Hepatocyte (in vitro differentiated cells): Measurements from ENCODE around the gene DNMT1. TPM values are rescaled to one million over a fixed set of nuclear protein-coding genes. Genes with fewer than 3 reads are reported as not detected.
A peak's percentile ranks its signal among the peaks of the same experiment; 100 is the strongest.

Experiments used
- DNase-seq: peaks from one replicate; pipeline ENCODE4 v3.0.0-alpha.2; 2016; ENCODE audit warnings: low spot score
- H2AFZ ChIP-seq: fragments of 200-600 bp; sonication (generic); 2 replicates; pipeline ENCODE4 v1.6.0; 2016; ENCODE audit warnings: antibody characterized with exemption, mild to moderate bottlenecking
- H3K27ac ChIP-seq: fragments of 200-600 bp; sonication (generic); 2 replicates; pipeline ENCODE4 v1.5.1; 2016; ENCODE audit warnings: mild to moderate bottlenecking
- H3K27me3 ChIP-seq: fragments of 200-600 bp; sonication (generic); 2 replicates; pipeline ENCODE4 v1.6.1; 2016
- H3K36me3 ChIP-seq: fragments of 200-600 bp; sonication (generic); replicated peaks from 2 replicates; pipeline ENCODE4 v1.5.1; 2016; ENCODE audit warnings: low read depth; ENCODE audit not compliant: insufficient read depth
- H3K4me1 ChIP-seq: fragments of 200-600 bp; sonication (generic); 2 replicates; pipeline ENCODE4 v1.5.1; 2016; ENCODE audit warnings: mild to moderate bottlenecking, moderate library complexity; ENCODE audit not compliant: insufficient read depth
- H3K4me2 ChIP-seq: fragments of 200-600 bp; sonication (generic); 2 replicates; pipeline ENCODE4 v1.6.0; 2016
- H3K4me3 ChIP-seq: fragments of 200-600 bp; sonication (generic); 2 replicates; pipeline ENCODE4 v1.5.1; 2016; ENCODE audit warnings: mild to moderate bottlenecking
- H3K79me2 ChIP-seq: fragments of 200-600 bp; sonication (generic); 2 replicates; pipeline ENCODE4 v1.6.0; 2017; ENCODE audit warnings: mild to moderate bottlenecking
- H3K9me2 ChIP-seq: fragments of 200-600 bp; sonication (generic); replicated peaks from 2 replicates; pipeline ENCODE4 v1.6.0; 2017; ENCODE audit warnings: mild to moderate bottlenecking; ENCODE audit not compliant: insufficient read depth
- H3K9me3 ChIP-seq: fragments of 200-600 bp; sonication (generic); 2 replicates; pipeline ENCODE4 v1.5.1; 2016; ENCODE audit warnings: low read depth, mild to moderate bottlenecking
- H4K20me1 ChIP-seq: fragments of 200-600 bp; sonication (generic); 2 replicates; pipeline ENCODE4 v1.6.0; 2016; ENCODE audit warnings: mild to moderate bottlenecking; ENCODE audit not compliant: insufficient read depth, poor library complexity, severe bottlenecking
- EZH2 ChIP-seq: fragments of 200-600 bp; sonication (generic); IDR thresholded peaks from 2 replicates; pipeline ENCODE4 v1.6.1; 2016; ENCODE audit warnings: antibody characterized with exemption, mild to moderate bottlenecking, borderline replicate concordance
- EZH2phosphoT487 ChIP-seq: fragments of 200-600 bp; sonication (generic); IDR thresholded peaks from one replicate; pipeline ENCODE4 v1.6.1; 2018; ENCODE audit warnings: antibody characterized with exemption, mild to moderate bottlenecking, low read depth, moderate library complexity; ENCODE audit not compliant: unreplicated experiment, severe bottlenecking
- WGBS: methylation state at CpG from one replicate; pipeline ENCODE4 v1.1.6; 2016; ENCODE audit warnings: low lambda C conversion rate; ENCODE audit errors: missing lambda C conversion rate; 5-methylcytosine and 5-hydroxymethylcytosine counted together
- polyA plus RNA-seq: library from polyadenylated mRNA; unstranded; fragments of >200 nt; fragmentation: Nextera tagmentation; extraction: Ambion mirVana; gene quantifications from 2 replicates; pipeline ENCODE4 v1.2.1, GENCODE V29; 2016
- total RNA-seq: library from RNA; depleted of rRNA; stranded (reverse); fragments of >200 nt; gene quantifications from 2 replicates; pipeline ENCODE4 v1.2.3, GENCODE V29; 2014
- TF ChIP-seq, protein P1 (sequence below): fragments of 200-600 bp; sonication (generic); IDR thresholded peaks from 2 replicates; pipeline ENCODE4 v1.5.1; 2016; ENCODE audit warnings: antibody characterized with exemption, mild to moderate bottlenecking; ENCODE audit not compliant: poor library complexity

The DNMT1 gene
- total and polyA plus RNA-seq, 2 experiments from 2014 or later = 55.2 to 63.5 TPM

DNA sequence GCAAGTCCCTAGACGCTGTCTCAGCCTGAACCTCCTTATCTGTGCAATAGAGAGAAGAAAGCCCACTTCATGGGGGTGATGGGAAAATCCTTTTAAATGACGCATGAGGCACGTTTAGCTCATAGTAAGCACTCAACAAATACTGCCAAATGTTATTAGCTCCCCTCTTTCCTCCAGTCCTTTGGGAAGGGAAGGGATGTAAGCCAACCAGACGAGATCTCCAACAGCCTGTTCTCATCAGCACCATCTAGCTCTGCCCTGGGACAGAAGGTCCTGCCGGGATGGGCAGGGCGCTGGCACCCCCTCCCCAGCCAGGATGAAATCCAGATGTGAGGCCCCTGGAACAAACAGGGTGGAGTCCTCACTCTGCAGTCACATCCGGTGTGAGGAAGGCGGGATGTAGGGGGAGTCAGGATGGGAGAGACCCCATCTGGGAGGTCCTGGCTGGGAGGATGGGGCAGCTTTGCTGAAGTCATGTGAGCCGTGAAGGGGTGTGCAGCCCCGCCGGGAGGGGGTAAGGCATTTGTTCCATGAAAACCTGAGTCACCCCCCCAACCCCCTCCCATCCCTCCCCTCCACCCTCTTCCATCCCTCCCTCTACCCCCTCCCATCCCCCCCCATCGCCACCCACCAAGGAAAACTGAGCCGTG is 31.7 kb upstream of the DNMT1 start:
- no peak overlapping the region for H3K4me3 ChIP-seq
- H4K20me1 ChIP-seq = peaks cover 10% of the 10 kb centered on the region
- TF ChIP-seq, protein P1, sequence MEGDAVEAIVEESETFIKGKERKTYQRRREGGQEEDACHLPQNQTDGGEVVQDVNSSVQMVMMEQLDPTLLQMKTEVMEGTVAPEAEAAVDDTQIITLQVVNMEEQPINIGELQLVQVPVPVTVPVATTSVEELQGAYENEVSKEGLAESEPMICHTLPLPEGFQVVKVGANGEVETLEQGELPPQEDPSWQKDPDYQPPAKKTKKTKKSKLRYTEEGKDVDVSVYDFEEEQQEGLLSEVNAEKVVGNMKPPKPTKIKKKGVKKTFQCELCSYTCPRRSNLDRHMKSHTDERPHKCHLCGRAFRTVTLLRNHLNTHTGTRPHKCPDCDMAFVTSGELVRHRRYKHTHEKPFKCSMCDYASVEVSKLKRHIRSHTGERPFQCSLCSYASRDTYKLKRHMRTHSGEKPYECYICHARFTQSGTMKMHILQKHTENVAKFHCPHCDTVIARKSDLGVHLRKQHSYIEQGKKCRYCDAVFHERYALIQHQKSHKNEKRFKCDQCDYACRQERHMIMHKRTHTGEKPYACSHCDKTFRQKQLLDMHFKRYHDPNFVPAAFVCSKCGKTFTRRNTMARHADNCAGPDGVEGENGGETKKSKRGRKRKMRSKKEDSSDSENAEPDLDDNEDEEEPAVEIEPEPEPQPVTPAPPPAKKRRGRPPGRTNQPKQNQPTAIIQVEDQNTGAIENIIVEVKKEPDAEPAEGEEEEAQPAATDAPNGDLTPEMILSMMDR = no peak
- no peak for TF ChIP-seq EZH2
- no peaks in the 10 kb centered on the region for H3K9me2 ChIP-seq
- H3K4me2 ChIP-seq = peak overlapping the region; percentile 80
- WGBS = 51% methylated on average over 9 of the region's 13 CpGs
- H3K27me3 ChIP-seq = no peaks in the 10 kb centered on the region
- H3K27ac ChIP-seq = peak overlapping the region; percentile 98
- no peaks in the 10 kb centered on the region for H3K36me3 ChIP-seq
- H3K9me3 ChIP-seq = no peaks in the 10 kb centered on the region
- H3K4me1 ChIP-seq = peaks cover 10% of the 10 kb centered on the region
- no peak overlapping the region for H2AFZ ChIP-seq
- peak; percentile 86 for DNase-seq
- H3K79me2 ChIP-seq = peaks cover 73% of the 10 kb centered on the region

DNA sequence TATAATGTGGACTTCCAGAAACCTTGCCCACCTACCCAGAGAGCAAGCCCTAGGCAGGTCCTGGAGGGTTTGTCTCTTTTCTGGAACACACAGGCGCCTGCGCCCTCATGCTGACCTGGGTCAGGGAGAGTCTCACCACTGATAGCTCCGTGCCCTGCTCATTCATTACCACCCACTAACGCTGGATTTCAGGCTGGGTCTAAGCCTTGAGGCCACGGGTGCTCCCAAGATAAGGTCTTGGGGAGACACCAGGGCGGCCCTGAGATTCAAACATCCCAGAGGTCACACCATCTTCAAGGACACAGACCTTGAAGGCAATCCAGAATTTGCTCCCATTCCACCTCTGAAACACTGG is 31.2 kb upstream of the DNMT1 start:
- no peak for DNase-seq
- no peaks in the 10 kb centered on the region for H3K36me3 ChIP-seq
- peaks cover 72% of the 10 kb centered on the region for H3K79me2 ChIP-seq
- TF ChIP-seq, protein P1 = no peak
- no peak for TF ChIP-seq EZH2
- TF ChIP-seq EZH2phosphoT487 = no peak
- H3K27me3 ChIP-seq = no peaks in the 10 kb centered on the region
- H3K4me3 ChIP-seq = no peak overlapping the region
- H3K9me3 ChIP-seq = no peaks in the 10 kb centered on the region
- H3K9me2 ChIP-seq = no peaks in the 10 kb centered on the region
- peaks cover 10% of the 10 kb centered on the region for H4K20me1 ChIP-seq
- peaks cover 10% of the 10 kb centered on the region for H3K4me1 ChIP-seq
- peak overlapping the region; percentile 98 for H3K27ac ChIP-seq
- 85% methylated on average over 6 of the region's 6 CpGs for WGBS
- H2AFZ ChIP-seq = no peak overlapping the region
- H3K4me2 ChIP-seq = peak overlapping the region; percentile 58

DNA sequence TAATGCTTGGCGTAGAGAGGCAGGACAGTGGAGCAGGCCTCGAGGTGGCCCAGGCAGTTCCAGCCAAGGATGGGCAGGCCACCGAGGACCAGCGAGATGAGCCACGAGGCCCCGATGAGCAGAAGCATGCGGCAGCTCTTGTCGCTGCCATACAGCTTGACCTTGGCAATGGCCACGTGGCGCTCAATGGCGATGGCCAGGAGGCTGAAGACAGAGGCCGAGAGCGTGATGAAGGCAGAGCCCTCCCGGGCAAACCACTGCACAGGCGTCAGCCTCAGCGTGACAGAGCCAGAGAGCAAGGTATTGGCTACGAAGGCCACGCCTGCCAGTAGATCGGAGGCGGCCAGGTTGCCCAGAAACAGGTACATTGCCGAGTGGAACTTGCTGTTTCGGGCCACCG is 29.6 kb upstream of the DNMT1 start:
- no peak for DNase-seq
- no peaks in the 10 kb centered on the region for H3K27me3 ChIP-seq
- WGBS = 98% methylated on average over 23 of the region's 23 CpGs
- H3K9me2 ChIP-seq = no peaks in the 10 kb centered on the region
- H3K9me3 ChIP-seq = no peaks in the 10 kb centered on the region
- H3K4me3 ChIP-seq = no peak overlapping the region
- H3K4me2 ChIP-seq = no peak overlapping the region
- H2AFZ ChIP-seq = no peak overlapping the region
- H4K20me1 ChIP-seq = peaks cover 10% of the 10 kb centered on the region
- no peak overlapping the region for H3K27ac ChIP-seq
- TF ChIP-seq EZH2phosphoT487 = no peak
- TF ChIP-seq, protein P1 = no peak
- TF ChIP-seq EZH2 = no peak
- no peaks in the 10 kb centered on the region for H3K36me3 ChIP-seq
- peaks cover 55% of the 10 kb centered on the region for H3K79me2 ChIP-seq
- peaks cover 10% of the 10 kb centered on the region for H3K4me1 ChIP-seq
